Upper lobe of right lung (tissue), 1 donor: ENCODE measurements around the gene NSUN2. TPM values are rescaled to one million over a fixed set of nuclear protein-coding genes. Genes with fewer than 3 reads are reported as not detected.

Source experiments
- ATAC-seq: fragments of 200-7000 bp; cut with Tn5 transposase; one replicate; pipeline ENCODE4 v1.9.1; 2020; ENCODE audit warnings: mild to moderate bottlenecking, moderate library complexity
- DNase-seq: peaks from one replicate; pipeline ENCODE4 v3.0.0-alpha.2; 2020
- H3K27ac ChIP-seq: fragments of 200-600 bp; one replicate; pipeline ENCODE4 v1.8.0; 2022
- H3K27me3 ChIP-seq: fragments of 200-600 bp; one replicate; pipeline ENCODE4 v1.8.0; 2022; ENCODE audit warnings: mild to moderate bottlenecking
- H3K36me3 ChIP-seq: fragments of 200-600 bp; one replicate; pipeline ENCODE4 v1.8.0; 2022
- H3K4me1 ChIP-seq: fragments of 200-600 bp; one replicate; pipeline ENCODE4 v1.8.0; 2022
- H3K4me3 ChIP-seq: fragments of 200-600 bp; one replicate; pipeline ENCODE4 v1.8.0; 2022; ENCODE audit warnings: mild to moderate bottlenecking
- H3K9me3 ChIP-seq: fragments of 200-600 bp; one replicate; pipeline ENCODE4 v1.8.0; 2022
- CTCF ChIP-seq: fragments of 200-600 bp; IDR thresholded peaks from one replicate; pipeline ENCODE4 v1.8.0; 2022; ENCODE audit warnings: antibody characterized with exemption
- intact Hi-C: fragments of 100-400 bp; cut with DNase I; formaldehyde crosslinking; loops from one replicate; pipeline ENCODE4 v1.11.0; 2022
- total RNA-seq: library from RNA; stranded (reverse); fragmentation: NEBNext Ultra II Directional; extraction: Animal tissue kit (Norgen Biotek cat#: 25700); gene quantifications from one replicate; pipeline ENCODE4 v1.2.1, GENCODE V29; 2021
- donor health status: DM: no; HTN: yes; CAD: no; lungs with severe emphysema.

Gene NSUN2
- total RNA-seq, 1 donor from 2014 or later: 46.4 TPM

- H3K27ac ChIP-seq: no peak overlapping the region
- ATAC-seq (no peak), DNase-seq (no peak)
- H3K9me3 ChIP-seq: no peaks in the 10 kb centered on the region
- H3K36me3 ChIP-seq: peaks cover 97% of the 10 kb centered on the region
- H3K27me3 ChIP-seq: no peaks in the 10 kb centered on the region
- H3K4me1 ChIP-seq: no peaks in the 10 kb centered on the region
- intact Hi-C loops: no loop called here
- H3K4me3 ChIP-seq: no peak overlapping the region
- no peak for TF ChIP-seq CTCF
These were observed 24.8 kb downstream of the NSUN2 start for GRCh38 chr5:6608016-6608415.

GRCh38 chr5:6607559-6607936, 25.3 kb downstream of the NSUN2 start:
- H3K4me1 ChIP-seq: no peaks in the 10 kb centered on the region
- no peak overlapping the region for H3K27ac ChIP-seq
- no peaks in the 10 kb centered on the region for H3K27me3 ChIP-seq
- no peaks in the 10 kb centered on the region for H3K9me3 ChIP-seq
- DNase-seq (no peak), ATAC-seq (no peak)
- H3K4me3 ChIP-seq: no peak overlapping the region
- peaks cover 97% of the 10 kb centered on the region for H3K36me3 ChIP-seq
- intact Hi-C loops: no loop called here
- TF ChIP-seq CTCF: no peak

- no peak for TF ChIP-seq CTCF
- H3K27me3 ChIP-seq: no peaks in the 10 kb centered on the region
- H3K4me3 ChIP-seq: no peak overlapping the region
- no peaks in the 10 kb centered on the region for H3K4me1 ChIP-seq
- H3K36me3 ChIP-seq: peaks cover 97% of the 10 kb centered on the region
- no peaks in the 10 kb centered on the region for H3K9me3 ChIP-seq
- DNase-seq (no peak), ATAC-seq (no peak)
- intact Hi-C loops: no loop called here
- no peak overlapping the region for H3K27ac ChIP-seq
These were observed 25.8 kb downstream of the NSUN2 start for GRCh38 chr5:6606884-6607558.

GRCh38 chr5:6604946-6605345, 27.9 kb downstream of the NSUN2 start:
- H3K36me3 ChIP-seq: peaks cover 97% of the 10 kb centered on the region
- intact Hi-C loops: no loop called here
- ATAC-seq: no peak
- H3K27me3 ChIP-seq: no peaks in the 10 kb centered on the region
- DNase-seq: no peak
- no peak overlapping the region for H3K27ac ChIP-seq
- no peak for TF ChIP-seq CTCF
- H3K4me1 ChIP-seq: no peaks in the 10 kb centered on the region
- no peaks in the 10 kb centered on the region for H3K9me3 ChIP-seq
- H3K4me3 ChIP-seq: no peak overlapping the region

DNA sequence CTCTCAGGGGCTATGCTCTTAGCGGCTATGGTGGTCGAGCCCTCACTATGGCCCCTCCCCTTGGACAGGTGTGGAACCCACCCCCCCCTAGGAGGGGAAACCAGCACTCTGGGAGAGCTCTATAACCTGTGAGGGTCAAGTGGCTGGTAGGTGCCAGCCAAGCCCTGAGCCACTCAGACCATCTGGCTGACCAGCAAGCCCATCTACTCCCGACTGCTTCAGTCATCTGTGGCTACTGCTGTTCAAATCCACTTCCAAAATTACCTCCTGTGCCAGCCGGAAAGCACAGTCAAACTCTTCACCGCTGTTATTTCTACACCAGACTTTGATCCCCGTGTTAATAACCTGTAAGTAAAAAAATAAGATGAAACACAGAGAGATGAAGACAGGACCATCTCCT, 28.5 kb downstream of the NSUN2 start:
- H3K27me3 ChIP-seq: no peaks in the 10 kb centered on the region
- H3K4me3 ChIP-seq: no peak overlapping the region
- no peaks in the 10 kb centered on the region for H3K9me3 ChIP-seq
- no peaks in the 10 kb centered on the region for H3K4me1 ChIP-seq
- intact Hi-C loops: no loop called here
- ATAC-seq: no peak
- DNase-seq: no peak
- no peak for TF ChIP-seq CTCF
- H3K27ac ChIP-seq: no peak overlapping the region
- H3K36me3 ChIP-seq: peaks cover 97% of the 10 kb centered on the region

DNA sequence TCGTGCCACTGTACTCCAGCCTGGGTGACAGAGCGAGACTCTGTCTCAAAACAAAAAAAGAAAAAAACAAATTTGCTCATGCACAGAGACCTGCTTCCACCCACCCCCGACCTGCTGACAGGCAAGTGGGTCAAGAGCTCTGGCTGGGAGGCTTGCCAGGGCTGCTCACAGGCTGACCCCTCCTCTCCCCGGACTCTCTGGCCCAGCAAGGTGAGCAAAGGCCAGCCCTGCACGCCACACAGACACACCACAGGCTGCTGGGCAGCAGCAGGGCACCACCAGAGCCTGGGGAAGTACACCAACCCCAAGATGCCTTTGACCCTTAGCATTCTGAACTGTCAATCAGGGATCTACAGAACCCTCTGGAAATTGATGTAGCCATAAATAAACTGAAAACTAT, 29.2 kb downstream of the NSUN2 start:
- H3K4me3 ChIP-seq: no peak overlapping the region
- peak; percentile 83 for ATAC-seq
- no peak overlapping the region for H3K27ac ChIP-seq
- H3K36me3 ChIP-seq: peaks cover 97% of the 10 kb centered on the region
- H3K27me3 ChIP-seq: no peaks in the 10 kb centered on the region
- no peak for TF ChIP-seq CTCF
- no peaks in the 10 kb centered on the region for H3K4me1 ChIP-seq
- intact Hi-C loops: no loop called here
- H3K9me3 ChIP-seq: no peaks in the 10 kb centered on the region
- peak; percentile 85 for DNase-seq
